NT2/D1 (cell line): ENCODE data around the gene FAM241A.

Source experiments
- DNase-seq: peaks from one replicate; pipeline ENCODE4 v3.0.0-alpha.2; 2011; ENCODE audit warnings: low read depth, low spot score
- H3K27me3 ChIP-seq: 2 replicates; pipeline ENCODE4 v1.6.0; 2011; ENCODE audit warnings: mild to moderate bottlenecking; ENCODE audit not compliant: insufficient read length, insufficient read depth
- H3K36me3 ChIP-seq: 2 replicates; pipeline ENCODE4 v1.6.1; 2011; ENCODE audit warnings: mild to moderate bottlenecking, low read length, mixed read lengths; ENCODE audit not compliant: insufficient read depth, insufficient read length
- H3K4me1 ChIP-seq: 2 replicates; pipeline ENCODE4 v1.5.1; 2011; ENCODE audit not compliant: insufficient read depth, insufficient read length
- H3K4me3 ChIP-seq: 2 replicates; pipeline ENCODE4 v1.5.1; 2011; ENCODE audit warnings: low read depth; ENCODE audit not compliant: insufficient read length
- H3K9ac ChIP-seq: 2 replicates; pipeline ENCODE4 v1.6.0; 2011; ENCODE audit warnings: low read depth; ENCODE audit not compliant: insufficient read length
- H3K9me3 ChIP-seq: 2 replicates; pipeline ENCODE4 v1.5.1; 2011; ENCODE audit warnings: mild to moderate bottlenecking, low read length; ENCODE audit not compliant: insufficient read depth
- SUZ12 ChIP-seq: IDR thresholded peaks from 2 replicates; pipeline ENCODE4 v1.6.1; 2011; ENCODE audit not compliant: insufficient read length, insufficient read depth; ENCODE audit errors: extremely low read depth
- YY1 ChIP-seq: IDR thresholded peaks from 2 replicates; pipeline ENCODE4 v1.6.1; 2011; ENCODE audit not compliant: insufficient read length, insufficient read depth
- ZNF274 ChIP-seq: IDR thresholded peaks from 2 replicates; pipeline ENCODE4 v1.6.1; 2011; ENCODE audit warnings: mild to moderate bottlenecking, low read depth, low read length

Gene FAM241A

DNA sequence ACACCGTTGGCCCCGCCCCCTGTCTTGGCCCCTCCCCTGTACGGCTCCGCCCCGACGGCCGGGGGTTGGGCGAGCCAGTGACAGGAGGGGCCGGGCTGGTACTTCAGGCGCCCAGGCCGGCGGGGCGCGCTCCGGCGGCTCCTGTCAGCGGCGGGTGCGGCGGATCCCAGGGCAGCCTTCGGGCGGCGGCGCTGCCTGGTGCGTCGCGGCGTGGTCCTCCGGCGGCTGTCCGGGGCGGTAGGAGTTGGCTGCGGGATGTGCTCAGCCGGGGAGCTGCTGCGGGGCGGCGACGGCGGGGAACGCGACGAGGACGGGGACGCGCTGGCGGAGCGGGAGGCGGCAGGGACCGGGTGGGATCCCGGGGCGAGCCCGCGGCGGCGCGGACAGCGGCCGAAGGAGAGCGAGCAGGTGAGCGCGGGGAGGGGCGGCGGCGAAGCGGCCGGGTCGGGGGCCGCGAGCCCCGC, at the start of gene FAM241A:
TSS of gene FAM241A (plus strand) at position 129 of the 464 bp plus-strand sequence. CDS start at position 256, 127 bp downstream.
- Histone ChIP-seq H3K36me3 (no peaks in the 10 kb centered on the region), H3K4me1 (no peaks in the 10 kb centered on the region), H3K4me3 (peak within 1 kb of the TSS; percentile 67), H3K9me3 (no peaks in the 10 kb centered on the region), H3K9ac (peak within 1 kb of the TSS; percentile 77), H3K27me3 (peaks cover 28% of the 10 kb centered on the region)
- no peak for TF ChIP-seq YY1
- TF ChIP-seq SUZ12, result no peak
- TF ChIP-seq ZNF274, result no peak
- peak; percentile 58 for DNase-seq

DNA sequence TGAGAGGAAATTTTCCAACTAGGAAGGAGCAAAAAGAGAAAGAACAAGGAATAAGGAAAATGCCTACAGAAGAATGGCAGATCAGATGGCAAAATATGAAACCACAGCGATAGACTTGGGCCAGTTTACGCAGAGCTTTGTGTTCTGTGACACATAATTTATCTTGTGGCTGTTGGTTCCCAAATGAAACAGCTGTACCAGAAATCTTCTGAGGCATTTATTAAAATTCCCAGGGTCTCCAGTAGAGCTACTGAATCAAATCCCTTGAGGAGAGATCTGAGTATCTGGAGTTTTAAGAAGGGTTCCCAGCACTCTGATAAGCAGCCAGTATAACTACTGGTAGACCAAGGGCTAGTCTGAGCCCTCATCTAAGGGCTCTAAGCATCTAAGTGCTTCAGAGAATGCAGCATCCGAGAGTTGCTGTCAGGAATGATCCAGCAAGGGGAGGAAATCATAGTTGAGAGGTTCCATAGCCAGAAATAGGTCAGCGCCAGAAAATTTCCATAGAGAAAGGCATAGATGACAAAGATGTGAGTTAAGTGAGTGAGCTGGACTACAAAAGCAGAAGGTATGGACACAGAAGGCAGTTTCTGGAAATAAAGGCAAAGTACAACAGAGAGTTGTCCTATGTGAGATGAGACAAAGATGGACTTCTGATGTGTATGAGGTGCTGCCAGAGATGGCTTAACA, 46.3 kb upstream of the FAM241A start:
- TF ChIP-seq YY1 (no peak), ZNF274 (no peak), SUZ12 (no peak)
- H3K9ac ChIP-seq, result no peak overlapping the region
- no peaks in the 10 kb centered on the region for H3K27me3 ChIP-seq
- no peaks in the 10 kb centered on the region for H3K4me1 ChIP-seq
- DNase-seq, result no peak
- no peaks in the 10 kb centered on the region for H3K36me3 ChIP-seq
- H3K4me3 ChIP-seq, result no peak overlapping the region
- H3K9me3 ChIP-seq, result no peaks in the 10 kb centered on the region

DNA sequence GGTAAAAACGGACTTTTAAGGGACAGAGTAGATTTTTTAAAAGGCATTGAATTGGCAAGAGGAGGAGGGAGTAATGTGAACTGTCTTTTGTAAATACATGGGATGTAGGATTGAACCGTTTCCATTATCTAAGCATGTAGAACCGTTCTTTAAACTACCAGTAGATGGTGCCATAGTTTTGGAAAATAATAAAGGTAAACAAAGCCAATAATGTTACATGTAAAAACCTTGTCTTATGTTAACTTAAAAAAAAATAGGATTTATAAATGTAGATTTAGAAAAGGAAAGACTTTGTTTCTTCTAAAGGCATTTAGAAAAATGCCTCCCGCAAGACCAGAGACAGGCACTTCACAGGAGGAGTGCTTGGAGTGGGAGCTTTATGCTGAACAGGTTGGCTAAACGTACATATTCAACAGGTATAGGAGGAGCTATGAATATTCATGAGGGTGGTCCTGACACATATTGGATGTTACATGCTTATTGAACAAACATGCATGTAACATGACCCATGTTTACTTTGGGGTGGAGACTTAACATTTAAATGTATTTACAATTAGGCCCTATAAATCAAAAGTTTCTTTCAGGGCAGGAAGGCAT, 45.5 kb upstream of the FAM241A start:
- H3K4me3 ChIP-seq, result no peak overlapping the region
- H3K4me1 ChIP-seq, result no peaks in the 10 kb centered on the region
- no peaks in the 10 kb centered on the region for H3K27me3 ChIP-seq
- DNase-seq, result no peak
- TF ChIP-seq YY1, result no peak
- no peak for TF ChIP-seq SUZ12
- no peak for TF ChIP-seq ZNF274
- no peaks in the 10 kb centered on the region for H3K36me3 ChIP-seq
- no peaks in the 10 kb centered on the region for H3K9me3 ChIP-seq
- no peak overlapping the region for H3K9ac ChIP-seq

DNA sequence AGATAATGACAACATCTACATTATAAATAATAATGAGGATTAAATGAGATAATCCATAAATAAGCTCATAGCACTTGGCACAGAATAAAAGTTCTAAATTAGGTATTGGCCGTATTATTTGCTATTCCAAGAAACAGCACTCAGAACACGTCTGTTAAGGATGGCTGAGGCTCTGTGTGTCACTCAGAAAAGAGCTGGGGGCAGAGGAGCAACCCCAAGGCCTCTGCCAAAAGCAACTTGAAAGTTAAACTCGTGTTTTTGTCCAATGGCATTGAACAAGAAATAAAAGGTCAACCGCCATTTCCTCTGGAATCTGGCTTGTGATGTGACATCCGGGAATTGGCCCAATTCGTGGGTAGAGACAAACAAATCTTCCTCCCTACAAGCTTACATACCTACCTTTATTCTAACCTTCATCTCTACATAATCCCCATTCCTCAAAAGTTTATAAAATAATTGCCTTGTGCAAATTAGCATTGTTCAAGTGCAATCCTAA, 42.3 kb upstream of the FAM241A start:
- H3K9me3 ChIP-seq, result no peaks in the 10 kb centered on the region
- DNase-seq, result no peak
- TF ChIP-seq ZNF274 (no peak), YY1 (no peak), SUZ12 (no peak)

DNA sequence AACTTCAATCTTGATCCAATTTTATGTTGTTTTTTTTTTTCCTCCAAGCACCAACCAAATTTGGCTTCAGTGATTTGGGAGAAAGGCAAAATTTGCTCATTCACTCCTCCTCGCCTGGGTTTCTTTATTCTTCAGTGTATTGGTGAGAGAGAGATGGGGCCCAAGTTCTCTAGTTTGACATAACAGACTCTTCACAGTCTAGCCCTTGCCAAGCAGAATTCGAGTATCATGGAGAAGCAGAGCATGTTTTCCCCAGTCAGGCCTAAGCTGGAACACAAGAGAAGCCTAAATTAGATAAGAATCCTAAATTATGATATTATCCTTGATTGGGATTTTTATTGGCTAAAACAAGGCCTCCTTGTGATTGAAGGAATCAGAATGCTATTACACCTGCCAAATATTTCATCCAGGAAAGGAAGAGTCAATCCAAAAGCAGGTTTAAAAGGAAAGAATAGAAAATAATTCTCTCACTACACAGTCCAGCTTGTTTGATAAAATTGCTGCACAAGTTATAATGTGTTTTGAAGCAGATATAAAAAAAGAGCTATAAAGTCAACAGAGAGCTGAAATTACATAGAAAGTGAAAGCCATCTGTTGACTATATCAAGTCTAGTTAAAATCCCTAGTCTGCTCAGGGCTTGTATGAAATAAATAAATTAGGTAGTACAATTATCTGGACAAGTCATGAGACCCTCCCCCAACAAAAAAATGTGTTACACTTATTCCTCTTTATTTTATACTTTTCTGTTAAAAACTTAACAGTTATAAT, 39.9 kb upstream of the FAM241A start:
- no peak for DNase-seq
- H3K9ac ChIP-seq, result no peak overlapping the region
- H3K4me1 ChIP-seq, result no peaks in the 10 kb centered on the region
- no peaks in the 10 kb centered on the region for H3K36me3 ChIP-seq
- TF ChIP-seq ZNF274 (no peak), YY1 (no peak), SUZ12 (no peak)
- no peak overlapping the region for H3K4me3 ChIP-seq
- no peaks in the 10 kb centered on the region for H3K9me3 ChIP-seq
- H3K27me3 ChIP-seq, result no peaks in the 10 kb centered on the region

More for the DNA sequence above, 42.3 kb upstream of the FAM241A start:
- Histone ChIP-seq H3K4me3 (no peak overlapping the region), H3K27me3 (no peaks in the 10 kb centered on the region), H3K36me3 (no peaks in the 10 kb centered on the region), H3K4me1 (no peaks in the 10 kb centered on the region), H3K9ac (no peak overlapping the region)

DNA sequence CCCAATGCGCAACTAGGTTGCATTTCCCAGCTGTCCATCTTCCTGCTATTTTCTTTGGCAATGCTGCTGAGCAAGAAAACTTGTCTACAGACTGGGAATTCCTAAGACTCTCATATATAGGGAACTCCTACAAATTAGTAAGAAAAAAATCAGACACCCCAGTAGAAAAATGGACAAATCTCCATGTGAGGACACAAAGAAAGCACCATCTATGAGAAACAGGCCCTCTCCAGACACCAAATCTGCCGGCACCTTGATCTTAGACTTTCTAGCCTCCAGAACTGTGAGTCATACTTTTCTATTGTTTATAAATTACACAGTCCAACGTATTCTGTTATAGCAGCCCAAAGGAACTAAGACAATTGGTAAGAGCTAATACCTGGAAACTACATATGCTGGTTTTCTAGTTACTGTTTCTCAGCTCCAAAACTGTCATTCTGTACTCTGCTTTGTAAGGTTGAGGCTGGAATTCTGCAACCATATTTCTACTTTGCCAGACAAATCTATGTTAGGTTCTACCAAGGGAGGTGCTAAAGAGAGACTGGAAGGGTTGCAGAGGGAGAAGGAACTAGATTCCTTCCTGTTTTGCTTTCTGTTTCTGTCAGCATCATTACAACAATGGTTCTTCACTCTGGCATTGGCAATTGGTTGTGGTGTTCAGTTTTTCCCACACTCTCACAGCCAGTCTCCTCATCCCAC, 35.7 kb upstream of the FAM241A start:
- no peaks in the 10 kb centered on the region for H3K27me3 ChIP-seq
- H3K9ac ChIP-seq, result no peak overlapping the region
- no peaks in the 10 kb centered on the region for H3K9me3 ChIP-seq
- no peaks in the 10 kb centered on the region for H3K4me1 ChIP-seq
- no peak for TF ChIP-seq SUZ12
- TF ChIP-seq ZNF274, result no peak
- no peak for TF ChIP-seq YY1
- H3K36me3 ChIP-seq, result no peaks in the 10 kb centered on the region
- DNase-seq, result no peak
- H3K4me3 ChIP-seq, result no peak overlapping the region

DNA sequence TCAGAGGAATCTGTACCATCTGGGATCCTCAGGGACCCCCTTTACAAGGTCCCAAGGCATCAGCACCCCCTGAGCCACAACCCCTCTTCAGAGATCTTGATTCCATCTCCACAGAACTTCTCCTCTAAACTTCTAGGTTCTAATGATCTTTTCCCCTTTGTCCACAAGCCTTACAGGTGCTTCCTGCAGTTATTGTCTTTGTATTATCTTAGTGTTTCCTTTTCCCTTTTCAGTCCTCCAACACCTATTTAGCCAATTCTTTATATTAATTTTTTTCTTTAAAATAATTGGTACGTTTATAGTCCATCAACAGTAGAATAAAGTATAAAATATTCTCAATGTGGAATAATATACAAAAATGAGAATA, 35.2 kb upstream of the FAM241A start:
- DNase-seq, result no peak
- no peaks in the 10 kb centered on the region for H3K27me3 ChIP-seq
- H3K4me1 ChIP-seq, result no peaks in the 10 kb centered on the region
- H3K9me3 ChIP-seq, result no peaks in the 10 kb centered on the region
- H3K36me3 ChIP-seq, result no peaks in the 10 kb centered on the region
- no peak overlapping the region for H3K9ac ChIP-seq
- no peak overlapping the region for H3K4me3 ChIP-seq
- TF ChIP-seq ZNF274 (no peak), YY1 (no peak), SUZ12 (no peak)
